ENCODE measurements around the gene MRPL24. TPM values are rescaled to one million over a fixed set of nuclear protein-coding genes. Genes with fewer than 3 reads are reported as not detected.

Gene MRPL24
- total and polyA plus RNA-seq, 9 of the 15 experiments (the other 6 are each of a cell fraction or from before 2014, with no cell fraction given): 74.3 to 267 (median 113) TPM

DNA sequence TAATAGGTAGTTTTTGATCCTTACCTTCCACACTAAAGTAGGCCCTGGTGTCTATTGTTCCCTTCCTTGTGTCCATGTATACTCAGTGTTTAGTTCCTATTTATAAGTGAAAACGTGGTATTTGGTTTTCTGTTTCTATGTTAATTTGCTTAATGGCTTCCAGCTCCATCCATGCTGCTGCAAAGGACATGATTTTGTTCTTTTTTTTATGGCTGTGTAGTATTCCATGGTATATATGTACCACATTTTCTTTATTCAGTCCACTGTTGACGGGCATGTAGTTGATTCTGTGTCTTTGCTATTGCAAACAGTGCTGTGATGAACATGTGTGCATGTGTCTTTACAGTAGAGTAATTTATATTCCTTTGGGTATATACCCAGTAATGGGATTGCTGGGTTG lies 47.2 kb upstream of the MRPL24 start (continued):
- TF ChIP-seq CTBP1 (IDR thresholded peaks at IDR 0.05; ENCODE audit: borderline replicate concordance): no peak
- no peak for TF ChIP-seq SMAD2 (IDR thresholded peaks at IDR 0.05; ENCODE audit: low read depth, low read length)
- TF ChIP-seq PHF8 (IDR thresholded peaks at IDR 0.05; ENCODE audit: borderline replicate concordance, low read length): no peak
- no peak for TF ChIP-seq NFIC (IDR thresholded peaks at IDR 0.05)
- TF ChIP-seq TEAD1 (CRISPR knock-in tag; IDR thresholded peaks at IDR 0.05): no peak
- TF ChIP-seq ZFX (CRISPR knock-in tag; IDR thresholded peaks at IDR 0.05): no peak
- no peak for TF ChIP-seq ZNF408 (CRISPR knock-in tag; IDR thresholded peaks at IDR 0.05; ENCODE audit: low read depth)

DNA sequence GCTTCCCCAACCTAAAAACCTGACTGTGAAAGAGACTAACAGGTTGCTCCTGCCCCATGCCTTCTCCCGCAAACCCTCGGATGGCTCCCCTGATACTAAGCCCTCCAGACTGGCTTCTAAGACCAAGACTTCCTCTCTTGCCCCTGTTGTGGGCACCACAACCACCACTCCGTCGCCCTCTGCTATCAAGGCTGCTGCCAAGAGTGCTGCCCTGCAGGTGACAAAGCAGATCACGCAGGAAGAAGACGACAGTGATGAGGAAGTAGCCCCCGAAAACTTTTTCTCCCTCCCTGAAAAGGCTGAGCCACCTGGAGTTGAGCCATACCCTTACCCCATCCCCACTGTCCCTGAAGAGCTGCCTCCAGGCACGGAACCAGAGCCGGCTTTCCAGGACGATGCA lies 45.8 kb upstream of the MRPL24 start:
- Histone ChIP-seq H3K79me2 (ENCODE audit: control insufficient read depth, insufficient read depth, low read length) (peaks cover 32% of the 10 kb centered on the region), H3K9me3 (replicated peaks; ENCODE audit: control insufficient read depth, insufficient read depth, low read depth, low read length) (no peaks in the 10 kb centered on the region), H3K4me2 (ENCODE audit: insufficient read depth, low read length) (no peak overlapping the region), H3K36me3 (ENCODE audit: control insufficient read depth, insufficient read depth, low read length) (peaks cover 82% of the 10 kb centered on the region), H3K9me1 (ENCODE audit: control insufficient read depth, insufficient read depth, low read length) (no peaks in the 10 kb centered on the region), H3K27ac (ENCODE audit: extremely low read depth, low read depth, low read length) (no peak overlapping the region), H2AFZ (ENCODE audit: low read depth, low read length) (no peak overlapping the region), H3K9ac (ENCODE audit: insufficient read depth in 1 of 2, low read depth in 2 of 2, low read length in 2 of 2) (no peak overlapping the region), H3K4me3 (no peak overlapping the region), H3K27me3 (ENCODE audit: control insufficient read depth in 2 of 2, insufficient read depth in 2 of 2, low read length in 2 of 2) (no peaks in the 10 kb centered on the region), H4K20me1 (replicated peaks; ENCODE audit: control insufficient read depth, insufficient read depth, low read length) (0 out of 2 replicates have a peak, but pooled peaks cover 4% of the 10 kb centered on the region), H3K4me1 (replicated peaks in 1 of 2; ENCODE audit: control insufficient read depth in 2 of 2, insufficient read depth in 2 of 2, low read length in 2 of 2) (no peaks in the 10 kb centered on the region)
- WGBS (ENCODE audit: insufficient coverage, low coverage, missing lambda C conversion rate): 91% methylated on average over 9 of the region's 10 CpGs
- BruUV-seq (replicated peaks): no TSS peak
- ATAC-seq (no peak), FAIRE-seq (no peak), DNase-seq (ENCODE audit: extremely low read depth in 1 of 4, low spot score in 3 of 4) (no peak)
- in situ Hi-C loops (cut with MboI) (no loop called here), intact Hi-C loops (cut with micrococcal nuclease) (no loop called here)
- TF ChIP-seq SAFB (IDR thresholded peaks at IDR 0.05; ENCODE audit: borderline replicate concordance, low read depth, low read length) (no peak), THRB (CRISPR knock-in tag; conservative IDR thresholded peaks at IDR 0.05) (no peak), NR4A1 (CRISPR knock-in tag; IDR thresholded peaks at IDR 0.05) (no peak), NR4A1 (tag; IDR thresholded peaks at IDR 0.05) (no peak), RUNX1 (IDR thresholded peaks at IDR 0.05; ENCODE audit: low read depth) (no peak), YY1 (IDR thresholded peaks at IDR 0.05; ENCODE audit: borderline replicate concordance in 1 of 3, control insufficient read depth in 1 of 3, extremely low read depth in 1 of 3, insufficient read depth in 3 of 3, insufficient read length in 1 of 3, insufficient replicate concordance in 2 of 3, low read depth in 1 of 3, low read length in 2 of 3) (no peak), PBX2 (CRISPR knock-in tag; IDR thresholded peaks at IDR 0.05; ENCODE audit: low read depth) (no peak), PBX2 (tag; conservative IDR thresholded peaks at IDR 0.05; ENCODE audit: low read depth) (no peak), BACH1 (tag; IDR thresholded peaks at IDR 0.05) (no peak)
- TF ChIP-seq, protein P1, sequence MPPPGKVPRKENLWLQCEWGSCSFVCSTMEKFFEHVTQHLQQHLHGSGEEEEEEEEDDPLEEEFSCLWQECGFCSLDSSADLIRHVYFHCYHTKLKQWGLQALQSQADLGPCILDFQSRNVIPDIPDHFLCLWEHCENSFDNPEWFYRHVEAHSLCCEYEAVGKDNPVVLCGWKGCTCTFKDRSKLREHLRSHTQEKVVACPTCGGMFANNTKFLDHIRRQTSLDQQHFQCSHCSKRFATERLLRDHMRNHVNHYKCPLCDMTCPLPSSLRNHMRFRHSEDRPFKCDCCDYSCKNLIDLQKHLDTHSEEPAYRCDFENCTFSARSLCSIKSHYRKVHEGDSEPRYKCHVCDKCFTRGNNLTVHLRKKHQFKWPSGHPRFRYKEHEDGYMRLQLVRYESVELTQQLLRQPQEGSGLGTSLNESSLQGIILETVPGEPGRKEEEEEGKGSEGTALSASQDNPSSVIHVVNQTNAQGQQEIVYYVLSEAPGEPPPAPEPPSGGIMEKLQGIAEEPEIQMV (tag; conservative IDR thresholded peaks at IDR 0.05; ENCODE audit: low read depth): no peak
- ChIA-PET CTCF (ENCODE audit: low intra/inter-chr PET ratio) (no interaction called here), POLR2A (interaction anchor here (0.6 to 1.1 kb wide), 2 partner anchors 8 to 363 kb away, joined by 3 read pairs; no protein-coding TSS in a partner anchor)
